GM12878 (cell line): ENCODE measurements around the gene CBS. TPM values are rescaled to one million over a fixed set of nuclear protein-coding genes. Genes with fewer than 3 reads are reported as not detected.

Source experiments
- ATAC-seq: fragments of 200-7000 bp; cut with Tn5 transposase; 3 replicates; pipeline ENCODE4 v1.9.1; 2020; ENCODE audit warnings: mild to moderate bottlenecking, moderate library complexity
- BruUV-seq: library from RNA; stranded (reverse); fragments of 400-500 nt; replicated peaks from 2 replicates; lab custom pipeline; 2021; lab: Mats Ljungman, UMichigan
- CTCF ChIA-PET: fragments of 300-600 bp; sonication (Branson Sonifier 250); formaldehyde crosslinking; extraction: SDS; loops from one replicate; lab custom pipeline; 2021; ENCODE audit warnings: inconsistent platforms; lab: Yijun Ruan, JAX
- POLR2A ChIA-PET: fragments of 350-600 bp; formaldehyde crosslinking; extraction: SDS; loops from one replicate; lab custom pipeline; 2021; ENCODE audit warnings: inconsistent platforms; lab: Charles Lee
- RAD21 ChIA-PET: fragments of 300-600 bp; sonication (Branson Sonifier 250); formaldehyde crosslinking; loops from one replicate; lab custom pipeline; 2023; ENCODE audit warnings: antibody characterized with exemption; ENCODE audit not compliant: unreplicated experiment; lab: Charles Lee
- SMC1A ChIA-PET: fragments of 300-600 bp; sonication (Branson Sonifier 250); formaldehyde crosslinking; loops from one replicate; lab custom pipeline; 2023; ENCODE audit not compliant: unreplicated experiment, uncharacterized antibody; lab: Charles Lee
- DNase-seq: peaks from one replicate; pipeline ENCODE4 v3.0.0-alpha.2; 2011; ENCODE audit warnings: low read depth, low spot score
- FAIRE-seq: peaks from 3 replicates; lab custom pipeline; 2011; peaks lifted over from hg19 to GRCh38; lab: Jason Lieb, UNC
- H2AFZ ChIP-seq: 2 replicates; pipeline ENCODE4 v1.6.0; 2011; ENCODE audit warnings: low read depth, low read length, control low read depth; ENCODE audit not compliant: control insufficient read depth
- H3K27ac ChIP-seq: 2 replicates; pipeline ENCODE4 v1.5.1; 2011; ENCODE audit warnings: control low read depth; ENCODE audit not compliant: control insufficient read depth, insufficient read depth
- H3K27me3 ChIP-seq, 2 experiments: replicated peaks in 1 of 2; 2 replicates each; pipeline versions ENCODE4 v1.6.0 to v1.6.1; 2011; ENCODE audit warnings: low read length in 1 of 2; ENCODE audit not compliant: control insufficient read depth in 2 of 2, insufficient read depth in 2 of 2
- H3K36me3 ChIP-seq, 2 experiments: 2 replicates each; pipeline ENCODE4 v1.5.1; 2011; ENCODE audit warnings: low read length in 1 of 2; ENCODE audit not compliant: control insufficient read depth in 2 of 2, insufficient read depth in 2 of 2
- H3K4me1 ChIP-seq: 2 replicates; pipeline ENCODE4 v1.6.1; 2011; ENCODE audit warnings: mild to moderate bottlenecking, low read length, moderate library complexity, mixed read lengths; ENCODE audit not compliant: control insufficient read depth, insufficient read depth
- H3K4me2 ChIP-seq: 2 replicates; pipeline ENCODE4 v1.6.0; 2011; ENCODE audit warnings: control low read depth; ENCODE audit not compliant: control insufficient read depth, insufficient read depth
- H3K4me3 ChIP-seq: fragments of 200-600 bp; sonication (generic); 2 replicates; pipeline ENCODE4 v1.5.1; 2016
- H3K79me2 ChIP-seq: 2 replicates; pipeline ENCODE4 v1.6.0; 2011; ENCODE audit warnings: low read length; ENCODE audit not compliant: control insufficient read depth, insufficient read depth
- H3K9ac ChIP-seq: 2 replicates; pipeline ENCODE4 v1.8.0; 2011; ENCODE audit warnings: low read length, control low read depth, mixed read lengths; ENCODE audit not compliant: control insufficient read depth, insufficient read depth
- H3K9me3 ChIP-seq: replicated peaks from 3 replicates; pipeline ENCODE4 v1.5.1; 2011; ENCODE audit warnings: mild to moderate bottlenecking, low read length; ENCODE audit not compliant: control insufficient read depth, insufficient read depth
- H4K20me1 ChIP-seq: 2 replicates; pipeline ENCODE4 v1.6.0; 2011; ENCODE audit not compliant: control insufficient read depth, insufficient read depth
- BHLHE40 ChIP-seq, 2 experiments: fragments of 450-650 bp in 1 of 2; IDR thresholded peaks; 2 replicates each; pipeline ENCODE4 v1.6.1; 2011 to 2017; ENCODE audit warnings: low read depth in 2 of 2, borderline replicate concordance in 1 of 2, improper control_type of control experiment in 1 of 2, low read length in 1 of 2, mild to moderate bottlenecking in 1 of 2
- CBFB ChIP-seq: IDR thresholded peaks from 2 replicates; pipeline ENCODE4 v1.6.1; 2016; ENCODE audit warnings: antibody characterized with exemption, low read depth
- CHD4 ChIP-seq: fragments of 200-600 bp; sonication (generic); IDR thresholded peaks from 2 replicates; pipeline ENCODE4 v1.6.1; 2016; ENCODE audit warnings: mild to moderate bottlenecking
- E2F8 ChIP-seq: fragments of 450-650 bp; IDR thresholded peaks from 2 replicates; pipeline ENCODE4 v1.6.1; 2018; ENCODE audit warnings: mild to moderate bottlenecking, low read depth, moderate library complexity; ENCODE audit not compliant: partially characterized antibody
- EZH2 ChIP-seq: IDR thresholded peaks from 2 replicates; pipeline ENCODE4 v1.6.1; 2012; ENCODE audit warnings: low read depth, mild to moderate bottlenecking, control low read depth, inconsistent platforms, low read length, borderline replicate concordance; ENCODE audit not compliant: control insufficient read depth
- GATAD2B ChIP-seq: fragments of 450-650 bp; conservative IDR thresholded peaks from 2 replicates; pipeline ENCODE4 v1.6.1; 2017; ENCODE audit warnings: low read depth, mild to moderate bottlenecking, moderate library complexity
- HDAC2 ChIP-seq: fragments of 200-600 bp; sonication (generic); IDR thresholded peaks from 2 replicates; pipeline ENCODE4 v1.6.1; 2017
- HSF1 ChIP-seq: fragments of 150-350 bp; IDR thresholded peaks from 2 replicates; pipeline ENCODE4 v1.6.1; 2014; ENCODE audit warnings: mild to moderate bottlenecking, low read depth, low read length
- IRF5 ChIP-seq: fragments of 450-650 bp; IDR thresholded peaks from 2 replicates; pipeline ENCODE4 v1.6.1; 2017; ENCODE audit warnings: borderline replicate concordance
- KLF5 ChIP-seq: fragments of 450-650 bp; IDR thresholded peaks from 2 replicates; pipeline ENCODE4 v1.6.1; 2014; ENCODE audit warnings: mild to moderate bottlenecking; ENCODE audit not compliant: partially characterized antibody
- NFIC ChIP-seq: IDR thresholded peaks from 2 replicates; pipeline ENCODE4 v1.6.1; 2012; ENCODE audit warnings: low read depth, mild to moderate bottlenecking, inconsistent platforms, low read length, moderate library complexity
- RBBP5 ChIP-seq: fragments of 200-600 bp; sonication (generic); conservative IDR thresholded peaks from 2 replicates; pipeline ENCODE4 v1.6.1; 2016
- RUNX3 ChIP-seq: IDR thresholded peaks from 2 replicates; pipeline ENCODE4 v1.6.1; 2012; ENCODE audit warnings: low read length, inconsistent platforms
- SKIL ChIP-seq: fragments of 450-650 bp; IDR thresholded peaks from 2 replicates; pipeline ENCODE4 v1.6.1; 2017; ENCODE audit warnings: mild to moderate bottlenecking, low read depth, inconsistent platforms; ENCODE audit not compliant: poor library complexity, severe bottlenecking
- YY1 ChIP-seq: IDR thresholded peaks from 2 replicates; pipeline ENCODE4 v1.6.1; 2011; ENCODE audit warnings: low read depth, mild to moderate bottlenecking, low read length
- WGBS: methylation state at CpG from one replicate; pipeline ENCODE4 v1.1.6; 2016; ENCODE audit warnings: low lambda C conversion rate; ENCODE audit not compliant: insufficient replicate concordance, insufficient coverage; ENCODE audit errors: missing lambda C conversion rate; 5-methylcytosine and 5-hydroxymethylcytosine counted together
- in situ Hi-C: fragments of 300-500 bp; cut with MboI; formaldehyde crosslinking; loops from 9 replicates; pipeline ENCODE4 v1.14.3; 2018; ENCODE audit warnings: mixed read lengths
- intact Hi-C: fragments of 100-400 bp; cut with micrococcal nuclease; formaldehyde crosslinking; loops from one replicate; pipeline ENCODE4 v1.14.2; 2022; ENCODE audit not compliant: unreplicated experiment
- polyA plus RNA-seq, 11 experiments: library from polyadenylated mRNA; depleted of rRNA in 4 of 11; unstranded in 6 of 11; stranded (reverse) in 5 of 11; fragments of >200 nt; fragmentation: Nextera tagmentation in 4 of 11; fragmentation: Illumina TruSeq in 1 of 11; extraction: Ambion mirVana in 4 of 11; extraction: Trizol in 1 of 11; gene quantifications; 1 replicate in 1 of 11; 2 replicates in 10 of 11; pipeline versions ENCODE4 v1.2.1 to v1.2.3, GENCODE V29; 2011 to 2016; ENCODE audit warnings: inconsistent platforms in 2 of 11, missing spikeins in 2 of 11, low read depth in 1 of 11
- total RNA-seq, 4 experiments: library from RNA; depleted of rRNA in 3 of 4; stranded (reverse); fragments of >200 nt in 3 of 4; fragmentation: Illumina TruSeq in 1 of 4; extraction: Trizol in 1 of 4; gene quantifications; 2 replicates each; pipeline versions ENCODE4 v1.2.1 to v1.2.3, GENCODE V29; 2013 to 2021

Gene CBS
- total and polyA plus RNA-seq, 10 of the 15 experiments (the other 5 are each of a cell fraction or from before 2014, with no cell fraction given) = 0.10 to 4.4 (median 2.0) TPM

- ChIA-PET CTCF (no interaction called here), RAD21 (no interaction called here), POLR2A (no interaction called here)
- Histone ChIP-seq H3K27ac (no peak overlapping the region), H3K36me3 (peaks cover 4 to 6% of the 10 kb centered on the region in 2 experiments; a peak in 2 of 4 replicates), H3K9me3 (no peaks in the 10 kb centered on the region), H3K79me2 (no peaks in the 10 kb centered on the region), H3K4me3 (no peak overlapping the region), H3K4me2 (no peak overlapping the region), H2AFZ (no peak overlapping the region)
- BruUV-seq = no TSS peak
- intact Hi-C loops (no loop called here), in situ Hi-C loops (no loop called here)
- DNase-seq (no peak), FAIRE-seq (no peak)
- TF ChIP-seq HSF1 (no peak), YY1 (no peak), GATAD2B (no peak), EZH2 (no peak), E2F8 (no peak), IRF5 (no peak), KLF5 (no peak), SKIL (no peak), RBBP5 (no peak), CBFB (no peak), RUNX3 (no peak), NFIC (no peak), BHLHE40 (IDR thresholded peaks at IDR 0.05; ENCODE audit: borderline replicate concordance in 1 of 2, low read depth in 2 of 2, low read length in 1 of 2) (no peak), HDAC2 (no peak), CHD4 (no peak)
- TF ChIP-seq, all 136 proteins: peak for 0
- 92% methylated on average over 8 of the region's 8 CpGs for WGBS
- no peaks in the 10 kb centered on the region for H3K4me1 ChIP-seq
- no peaks in the 10 kb centered on the region for H4K20me1 ChIP-seq
- SMC1A ChIA-PET = no interaction called here
- ATAC-seq = no peak
- H3K9ac ChIP-seq = no peak overlapping the region
- no peaks in the 10 kb centered on the region for H3K27me3 ChIP-seq
Observed at GRCh38 chr21:43023175-43023574, 52.5 kb downstream of the CBS start.
